ENCODE results near the gene OBSCN.

GRCh38 chr1:228393268-228393701 lies 185.4 kb downstream of the OBSCN start:
- TF ChIP-seq CTCF (IDR thresholded peaks at IDR 0.05) (peak; percentile 67), ZFX (IDR thresholded peaks at IDR 0.05; ENCODE audit: borderline replicate concordance) (no peak)

All from 22Rv1 (cell line).